Forelimb muscle (tissue), 1 donor: ENCODE results near the gene C16orf82. TPM values are rescaled to one million over a fixed set of nuclear protein-coding genes. Genes with fewer than 3 reads are reported as not detected.

Source experiments
- polyA plus RNA-seq: library from polyadenylated mRNA; unstranded; fragments of 120-200 nt; gene quantifications from one replicate; pipeline ENCODE4 v1.2.1, GENCODE V29; 2013; ENCODE audit not compliant: insufficient read length

C16orf82 gene
- polyA plus RNA-seq, 1 donor: not detected

Other genes with a start within 250 kb of the C16orf82 start
- 5.1 TPM for gene KDM8, start 136.6 kb downstream of the C16orf82 start, polyA plus RNA-seq
- gene NSMCE1, start 201.8 kb downstream of the C16orf82 start, polyA plus RNA-seq: 48.9 TPM
- gene IL4R, start 247.0 kb downstream of the C16orf82 start, polyA plus RNA-seq: 9.8 TPM